GM12874 (cell line): Measurements from ENCODE around the gene EPB41L4B.

Source experiments
- TF ChIP-seq, protein P1 (sequence below): IDR thresholded peaks from 2 replicates; pipeline ENCODE4 v1.5.1; 2011; ENCODE audit warnings: low read depth, mild to moderate bottlenecking, control low read depth, low read length, moderate library complexity; ENCODE audit not compliant: insufficient read depth

EPB41L4B gene

DNA sequence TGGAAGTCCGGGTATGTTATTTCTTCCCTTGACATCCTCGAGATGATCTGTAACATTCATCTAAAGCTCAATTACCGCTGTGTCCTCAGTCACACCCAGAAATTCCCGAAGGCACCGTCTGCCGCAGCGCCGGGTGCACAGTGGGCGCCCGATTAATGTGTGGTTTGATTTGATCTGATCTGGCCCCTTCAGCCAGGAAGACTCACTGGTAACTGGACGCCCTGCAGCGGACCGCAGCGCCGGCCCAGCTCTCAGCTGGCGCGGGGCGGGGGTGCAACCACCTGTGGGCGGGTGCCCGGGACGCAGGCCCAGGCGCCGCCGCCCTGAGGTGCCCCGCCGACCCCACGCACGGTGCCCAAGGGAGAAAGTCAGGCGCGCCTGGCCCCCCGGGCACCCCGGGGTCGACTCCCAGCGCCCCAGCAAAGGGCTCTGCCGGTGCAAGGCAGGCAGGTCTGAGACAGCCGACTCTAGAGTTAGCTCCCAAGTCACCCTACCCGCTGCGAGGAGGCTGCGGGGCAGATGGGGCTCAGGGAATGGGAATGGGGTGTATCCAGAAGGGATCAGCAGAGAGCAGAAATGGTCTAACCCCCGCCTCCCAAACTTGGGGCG is 1.7 kb downstream of the EPB41L4B start:
- TF ChIP-seq, protein P1, sequence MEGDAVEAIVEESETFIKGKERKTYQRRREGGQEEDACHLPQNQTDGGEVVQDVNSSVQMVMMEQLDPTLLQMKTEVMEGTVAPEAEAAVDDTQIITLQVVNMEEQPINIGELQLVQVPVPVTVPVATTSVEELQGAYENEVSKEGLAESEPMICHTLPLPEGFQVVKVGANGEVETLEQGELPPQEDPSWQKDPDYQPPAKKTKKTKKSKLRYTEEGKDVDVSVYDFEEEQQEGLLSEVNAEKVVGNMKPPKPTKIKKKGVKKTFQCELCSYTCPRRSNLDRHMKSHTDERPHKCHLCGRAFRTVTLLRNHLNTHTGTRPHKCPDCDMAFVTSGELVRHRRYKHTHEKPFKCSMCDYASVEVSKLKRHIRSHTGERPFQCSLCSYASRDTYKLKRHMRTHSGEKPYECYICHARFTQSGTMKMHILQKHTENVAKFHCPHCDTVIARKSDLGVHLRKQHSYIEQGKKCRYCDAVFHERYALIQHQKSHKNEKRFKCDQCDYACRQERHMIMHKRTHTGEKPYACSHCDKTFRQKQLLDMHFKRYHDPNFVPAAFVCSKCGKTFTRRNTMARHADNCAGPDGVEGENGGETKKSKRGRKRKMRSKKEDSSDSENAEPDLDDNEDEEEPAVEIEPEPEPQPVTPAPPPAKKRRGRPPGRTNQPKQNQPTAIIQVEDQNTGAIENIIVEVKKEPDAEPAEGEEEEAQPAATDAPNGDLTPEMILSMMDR: no peak

DNA sequence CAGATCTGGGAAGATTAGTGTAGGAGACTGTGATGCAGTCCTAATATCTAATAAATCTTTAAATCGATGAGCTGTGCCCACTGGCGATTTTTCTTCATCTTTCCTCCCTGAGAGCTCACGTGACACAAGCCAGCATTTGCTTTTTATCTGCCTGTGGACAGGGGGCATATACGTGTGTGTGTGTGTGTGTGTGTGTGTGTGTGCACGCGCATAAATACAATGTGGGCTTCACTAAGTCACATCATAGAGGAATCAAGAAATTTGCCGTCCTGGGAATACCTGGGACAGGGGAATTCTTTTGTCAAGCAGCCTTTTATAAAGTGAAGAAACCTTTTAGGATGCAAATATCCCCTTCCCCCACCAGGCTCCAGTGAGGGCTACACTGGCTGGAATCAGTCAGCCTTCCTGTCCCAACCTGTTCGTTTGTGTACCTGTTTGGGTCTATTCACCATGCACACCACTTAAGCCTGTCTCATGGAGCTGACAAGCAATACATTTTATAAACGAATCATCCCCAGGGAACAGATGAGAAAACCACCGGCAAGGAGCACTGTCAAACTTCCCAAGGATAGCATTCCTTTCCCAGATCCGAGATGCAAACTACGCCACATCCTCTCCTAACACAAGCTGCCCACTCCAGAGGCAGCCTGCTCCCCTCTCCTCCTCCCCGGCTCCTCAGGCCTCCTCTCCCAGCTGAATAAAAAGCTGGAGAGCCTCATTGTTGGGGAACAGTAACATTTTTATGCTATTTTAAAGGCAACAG is 2.7 kb downstream of the EPB41L4B start:
- TF ChIP-seq, protein P1: no peak

DNA sequence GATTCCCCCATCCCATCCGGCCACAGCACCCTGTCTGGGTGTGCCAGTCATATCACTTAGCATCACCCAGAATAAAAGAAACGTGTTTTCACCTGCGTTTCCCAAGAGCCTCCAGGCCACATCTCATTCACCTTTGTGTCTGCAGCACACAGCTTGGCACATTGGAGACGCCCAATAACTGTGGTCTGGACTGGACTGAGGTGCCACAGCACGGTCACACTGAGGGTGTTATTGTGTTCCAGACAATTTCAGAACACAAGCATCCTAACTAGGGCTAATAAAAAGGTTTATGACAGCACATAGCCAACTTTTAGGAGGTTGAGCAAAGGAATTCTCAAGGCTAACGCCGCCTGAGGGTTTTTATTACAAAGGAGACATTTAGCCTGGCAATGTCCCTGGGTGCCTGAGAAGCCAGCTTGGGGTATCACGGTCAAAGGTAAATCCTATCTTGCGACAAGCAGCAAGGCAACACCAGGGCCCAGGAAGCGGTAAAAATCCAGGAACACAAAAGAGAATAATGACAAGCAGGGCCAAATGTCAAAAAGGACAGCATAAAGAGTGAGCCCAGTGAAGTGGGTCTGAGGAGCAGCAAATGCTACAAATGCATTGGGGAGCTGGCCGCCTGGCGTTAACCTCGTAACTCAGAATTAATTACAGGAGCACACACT is 3.4 kb downstream of the EPB41L4B start:
- TF ChIP-seq, protein P1: no peak

DNA sequence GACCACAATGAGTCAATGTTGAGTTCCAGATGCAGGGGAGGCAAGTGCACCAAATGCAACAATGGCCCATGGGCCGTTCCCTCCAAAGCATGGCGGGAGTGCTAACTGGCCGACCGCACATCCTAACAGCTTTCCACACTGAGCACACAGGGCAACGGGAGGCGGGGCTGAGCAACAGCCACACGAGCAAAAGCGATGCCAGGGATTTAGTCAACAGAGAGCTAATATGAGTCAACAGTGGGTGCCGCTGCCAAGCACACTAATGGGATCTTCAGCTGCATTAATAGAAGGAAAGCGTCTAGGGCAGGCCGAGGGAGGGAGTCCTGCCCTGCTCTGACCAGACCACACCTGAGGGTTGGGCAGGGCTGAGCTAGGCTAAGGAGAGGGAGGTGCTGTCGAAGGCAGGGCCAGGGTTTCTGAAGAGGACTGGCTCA is 4.6 kb downstream of the EPB41L4B start:
- TF ChIP-seq, protein P1: no peak

DNA sequence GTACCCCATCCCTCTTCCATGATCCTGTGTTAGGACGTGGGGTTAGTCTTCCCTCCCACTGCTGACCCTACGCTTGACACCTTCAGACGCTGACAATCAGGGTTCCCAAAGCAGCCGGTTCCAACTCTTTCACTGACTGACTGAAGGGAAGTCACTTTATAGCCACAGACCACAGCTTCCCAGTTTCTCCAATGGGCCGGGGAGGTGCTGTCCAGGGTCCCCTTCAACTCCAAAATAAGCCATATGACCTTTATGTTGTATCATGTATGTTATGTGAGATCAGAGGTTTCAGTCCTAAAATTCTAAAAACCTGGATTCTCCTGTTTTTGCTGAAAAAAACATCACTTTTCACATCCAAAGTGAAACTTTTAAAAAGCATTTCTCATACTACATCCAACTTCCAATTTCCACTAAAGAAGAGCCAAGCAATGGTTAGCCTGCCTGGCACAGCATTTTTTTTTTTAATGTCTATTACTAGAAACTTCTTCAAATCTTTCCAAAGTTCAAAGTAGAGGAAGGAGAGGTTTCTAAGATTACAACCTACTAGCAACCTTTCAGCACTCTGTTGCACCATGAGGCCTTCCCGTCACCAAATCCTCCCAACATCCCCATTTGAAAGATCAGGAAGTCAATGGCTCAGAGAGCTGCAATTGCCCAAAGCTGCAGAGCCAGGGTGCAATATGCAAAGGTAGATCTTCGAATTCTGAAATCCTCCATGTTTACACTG is 5.2 kb downstream of the EPB41L4B start:
- TF ChIP-seq, protein P1: no peak

- TF ChIP-seq, protein P1: no peak
These were observed 6.8 kb downstream of the EPB41L4B start for GRCh38 chr9:109314011-109314531.
